Anterior cingulate cortex (tissue), 58 donors: Measurements from ENCODE around the gene FAM124A.

Source experiments
- DNase-seq, 58 donors: peaks; one replicate each; lab custom pipeline; 2025; lab: John Stamatoyannopoulos, UW

Gene FAM124A

GRCh38 chr13:51220706-51221105 lies 1.5 kb upstream of the FAM124A start:
- DNase-seq, result no peak

- no peak for DNase-seq
These were observed 1.1 kb upstream of the FAM124A start for GRCh38 chr13:51221108-51221507.

- DNase-seq, result peak in 2 of 58 donors; percentile 60 to 71
These were observed 543 bp upstream of the FAM124A start for GRCh38 chr13:51221674-51222036.

- DNase-seq, result peak in 15 of 58 donors; percentile 12 to 55 (median 31)
These were observed 725 bp downstream of the FAM124A start for GRCh38 chr13:51222686-51223559.

GRCh38 chr13:51223560-51224270 lies 1.5 kb downstream of the FAM124A start:
- peak in 30 of 58 donors; percentile 12 to 77 (median 37) for DNase-seq

GRCh38 chr13:51225029-51225428 lies 2.8 kb downstream of the FAM124A start:
- DNase-seq, result no peak

- DNase-seq, result no peak
These were observed 5.2 kb downstream of the FAM124A start for GRCh38 chr13:51227404-51227803.

GRCh38 chr13:51229101-51229719 lies 7.0 kb downstream of the FAM124A start:
- peak in 1 of 58 donors; percentile 7 for DNase-seq

GRCh38 chr13:51229731-51230130 lies 7.5 kb downstream of the FAM124A start:
- no peak for DNase-seq

GRCh38 chr13:51230477-51231105 lies 8.4 kb downstream of the FAM124A start:
- DNase-seq, result peak in 22 of 58 donors; percentile 9 to 58 (median 38)

- no peak for DNase-seq
These were observed 9.3 kb downstream of the FAM124A start for GRCh38 chr13:51231456-51231855.

- DNase-seq, result no peak
These were observed 10.1 kb downstream of the FAM124A start for GRCh38 chr13:51232328-51232727.

- no peak for DNase-seq
These were observed 11.1 kb downstream of the FAM124A start for GRCh38 chr13:51233117-51233826.

GRCh38 chr13:51234676-51235075 lies 12.5 kb downstream of the FAM124A start:
- no peak for DNase-seq

- DNase-seq, result no peak
These were observed 13.0 kb downstream of the FAM124A start for GRCh38 chr13:51235186-51235585.

GRCh38 chr13:51235756-51236490 lies 13.7 kb downstream of the FAM124A start:
- no peak for DNase-seq

GRCh38 chr13:51236491-51236792 lies 14.2 kb downstream of the FAM124A start:
- DNase-seq, result no peak

GRCh38 chr13:51237386-51237785 lies 15.2 kb downstream of the FAM124A start:
- DNase-seq, result no peak

GRCh38 chr13:51237887-51238286 lies 15.7 kb downstream of the FAM124A start:
- DNase-seq, result no peak

GRCh38 chr13:51240178-51240577 lies 18.0 kb downstream of the FAM124A start:
- no peak for DNase-seq
